ENCODE measurements around the gene RASAL2.

- no peak for TF ChIP-seq CTCF (IDR thresholded peaks at IDR 0.05; ENCODE audit: insufficient read depth, low read length, poor library complexity, severe bottlenecking)
- TF ChIP-seq EZH2phosphoT487 (conservative IDR thresholded peaks at IDR 0.05; ENCODE audit: low read length) = no peak
Observed at GRCh38 chr1:178051071-178051470, 42.8 kb upstream of the RASAL2 start.
